NCI-H1417 treated with DMSO at 0.1 percent for 48 hours (cell line): ENCODE measurements around the gene GRK7.
"Not testable (repeated sequence)": the region's sequence is repeated elsewhere in the genome, so short reads cannot be mapped to it uniquely, and the experiment has no call there.

ENCODE experiments used
- DNase-seq: peaks from one replicate; lab custom pipeline; 2025; lab: John Stamatoyannopoulos, UW

GRK7 gene

DNA sequence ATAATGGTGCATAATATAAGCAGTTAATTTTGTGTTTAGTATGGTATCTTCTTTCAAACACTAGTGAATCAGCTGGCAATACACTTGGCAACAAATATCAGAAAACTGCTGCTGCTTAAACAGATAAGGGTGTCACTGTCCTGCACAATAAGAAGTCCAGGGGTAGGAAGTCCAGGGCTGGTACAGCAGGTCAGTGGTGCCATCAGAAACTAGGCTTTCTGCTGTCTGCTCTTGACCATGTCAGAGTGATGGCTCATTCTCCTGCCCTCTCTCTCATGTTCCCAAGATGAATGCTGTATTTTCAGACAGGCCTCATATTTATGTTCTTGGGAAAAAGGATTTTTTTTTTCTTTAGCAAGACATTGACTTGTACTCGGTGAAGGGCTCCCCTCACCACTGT is 9.2 kb upstream of the GRK7 start:
- DNase-seq, result no peak

GRCh38 chr3:141762552-141762951 is 656 bp upstream of the GRK7 start:
- not testable (repeated sequence) for DNase-seq

DNA sequence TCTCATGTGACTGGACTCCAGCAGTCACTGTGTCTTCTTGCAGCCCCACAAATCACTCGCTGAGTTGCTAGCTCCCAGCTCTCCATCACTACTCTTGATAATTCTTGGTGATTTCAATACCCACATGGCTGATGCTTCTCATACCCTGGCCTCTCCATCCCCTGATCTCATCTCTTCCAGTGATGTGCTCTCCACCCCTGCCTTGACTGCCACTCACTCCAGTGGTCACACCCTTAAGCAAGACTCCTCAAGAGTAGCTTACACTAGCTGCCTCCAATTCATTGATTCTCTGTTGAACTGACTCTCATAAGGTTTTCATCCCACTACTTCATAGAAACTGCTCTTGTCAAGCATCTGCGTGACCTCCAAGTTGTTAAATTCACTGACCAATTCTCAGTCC is 837 bp downstream of the GRK7 start:
- no peak for DNase-seq

DNA sequence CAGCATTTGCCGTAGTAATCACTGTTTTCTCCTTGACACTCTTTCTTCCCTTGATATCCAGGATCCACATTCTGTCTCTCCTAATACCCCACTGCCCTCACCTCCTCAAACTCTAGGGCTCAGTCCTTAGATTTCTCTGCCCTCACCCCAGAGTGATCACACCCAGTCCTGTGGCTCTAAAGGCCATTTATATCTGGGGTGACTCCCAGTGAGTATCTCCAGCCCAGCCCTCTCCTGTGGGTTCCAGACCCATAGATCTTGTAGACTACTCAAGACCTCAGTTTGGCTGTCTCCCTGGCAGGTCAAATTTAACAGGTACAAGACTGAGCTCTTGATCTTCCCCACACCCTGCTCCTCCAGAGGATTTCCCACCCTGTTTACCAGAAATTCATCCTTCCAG is 1.3 kb downstream of the GRK7 start:
- no peak for DNase-seq

DNA sequence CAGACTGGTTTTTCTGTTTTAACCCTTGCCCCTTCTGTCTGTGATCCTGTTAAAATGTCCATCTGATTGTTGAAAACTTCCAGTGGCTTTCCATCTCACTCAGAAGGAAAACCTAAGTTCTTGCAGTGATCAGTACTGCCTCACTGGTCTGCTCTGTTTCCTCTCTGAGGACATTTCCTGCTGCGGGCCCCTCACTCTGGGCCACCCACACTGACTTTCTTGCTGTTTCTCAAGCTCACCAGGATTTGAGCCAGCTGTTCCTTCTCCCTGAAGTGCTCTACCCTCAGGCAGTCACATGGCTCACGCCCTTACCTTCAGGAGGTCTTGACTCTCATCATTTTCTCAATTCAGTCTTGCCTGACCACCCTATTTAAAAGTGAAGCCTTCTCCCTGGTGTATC is 1.8 kb downstream of the GRK7 start:
- DNase-seq, result no peak

GRCh38 chr3:141767066-141767465 is 3.9 kb downstream of the GRK7 start:
- DNase-seq, result no peak

DNA sequence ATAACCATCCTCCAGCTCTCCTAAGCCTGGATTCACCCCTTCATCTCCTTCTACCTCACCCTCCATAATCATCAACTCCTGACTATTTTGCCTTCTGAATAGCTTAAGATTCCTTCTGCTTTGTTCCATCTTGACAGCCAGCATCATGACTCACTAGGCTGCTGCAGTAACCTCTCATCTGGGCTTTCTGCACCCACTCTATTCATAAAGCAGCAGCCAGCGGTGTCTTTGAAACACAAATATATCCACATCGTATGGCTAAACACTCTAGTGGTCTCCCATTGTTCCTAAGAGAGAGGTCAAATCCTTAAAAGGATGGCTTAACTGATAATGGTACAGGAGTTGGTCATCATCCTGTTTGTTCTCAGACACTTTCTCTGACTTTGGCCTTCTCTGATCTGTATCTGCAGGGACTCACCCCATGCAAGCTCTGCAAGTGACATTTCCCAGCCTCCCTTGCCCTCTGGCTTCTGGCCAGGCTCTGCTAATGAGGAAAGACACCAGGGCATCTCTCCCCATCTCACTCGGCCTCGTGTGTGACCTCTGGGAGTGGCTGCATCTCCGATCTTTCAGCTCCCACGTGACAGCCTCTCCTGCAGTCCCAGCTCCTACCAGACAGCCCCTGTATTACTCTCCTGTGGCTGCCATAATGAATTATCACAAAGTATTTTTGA is 6.2 kb downstream of the GRK7 start:
- no peak for DNase-seq

DNA sequence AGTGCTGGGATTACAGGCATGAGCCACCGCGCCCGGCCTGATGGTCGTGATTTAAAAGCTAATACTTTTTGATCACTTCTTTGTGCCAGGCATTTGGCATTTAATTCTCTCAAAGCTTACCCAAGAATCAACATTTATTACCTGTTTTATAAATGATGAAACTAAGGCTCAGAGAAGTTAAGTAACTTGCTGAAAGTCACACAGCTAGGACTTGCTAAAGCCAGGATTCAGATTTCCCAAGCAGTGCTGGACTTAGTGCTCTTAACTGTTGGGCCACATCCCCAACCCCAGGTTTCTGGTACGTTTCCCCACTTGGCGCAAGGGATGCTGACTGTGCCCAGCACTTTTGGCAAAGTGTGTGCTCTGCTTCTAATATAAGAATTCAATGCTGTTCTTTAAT is 10.5 kb downstream of the GRK7 start:
- DNase-seq, result no peak

- DNase-seq, result no peak
These were observed 13.2 kb downstream of the GRK7 start for GRCh38 chr3:141776376-141776775.

- no peak for DNase-seq
These were observed 13.7 kb downstream of the GRK7 start for GRCh38 chr3:141776885-141777284.

- no peak for DNase-seq
These were observed 15.0 kb downstream of the GRK7 start for GRCh38 chr3:141777957-141778813.

GRCh38 chr3:141779667-141780066 is 16.5 kb downstream of the GRK7 start:
- no peak for DNase-seq

DNA sequence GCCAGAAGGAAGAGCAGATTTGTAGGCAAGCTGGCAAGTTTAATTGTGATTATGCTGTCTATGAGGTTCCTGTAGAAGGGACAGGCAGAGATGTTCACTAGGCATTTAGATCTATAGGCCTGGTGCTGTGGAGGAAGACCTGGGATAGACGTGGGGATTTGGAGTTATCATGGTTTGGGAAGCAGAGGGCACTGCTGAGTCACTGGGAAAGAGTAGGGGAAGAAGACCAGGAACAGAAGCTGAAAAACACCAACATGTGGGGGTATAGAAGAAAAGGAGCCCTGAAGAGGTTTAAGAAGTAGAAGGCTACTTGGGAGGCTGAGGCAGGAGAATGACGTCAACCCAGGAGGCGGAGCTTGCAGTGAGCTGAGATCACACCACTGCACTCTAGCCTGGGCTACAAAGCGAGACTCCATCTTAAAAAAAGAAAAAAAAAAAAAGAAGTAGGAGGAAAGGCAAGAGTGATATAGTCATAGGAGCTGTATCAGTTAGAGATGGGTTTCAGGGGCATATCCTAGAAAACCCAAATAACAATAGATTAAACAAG is 19.3 kb downstream of the GRK7 start:
- no peak for DNase-seq

DNA sequence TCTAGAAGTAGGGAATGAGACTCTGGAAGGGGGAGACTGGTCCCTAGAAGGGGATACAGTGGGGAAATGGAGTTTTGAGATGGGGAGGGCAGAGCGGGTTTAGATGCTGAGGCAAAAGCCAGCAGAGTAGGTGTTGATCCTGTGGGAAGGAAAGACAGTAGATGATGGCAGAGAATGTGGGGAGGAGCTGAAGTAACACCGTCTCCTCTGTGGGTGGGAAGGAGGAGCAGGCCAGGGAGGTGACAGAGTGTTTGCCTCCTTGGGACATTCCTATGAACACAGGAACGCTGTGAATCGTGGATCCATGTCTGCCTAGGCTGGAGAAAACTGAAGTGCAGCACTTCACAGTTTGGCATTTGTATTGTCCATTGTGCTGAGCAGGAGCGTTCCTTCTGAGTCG is 20.4 kb downstream of the GRK7 start:
- DNase-seq, result no peak

- no peak for DNase-seq
These were observed 20.9 kb downstream of the GRK7 start for GRCh38 chr3:141784096-141784495.

GRCh38 chr3:141784531-141784930 is 21.3 kb downstream of the GRK7 start:
- no peak for DNase-seq

- DNase-seq, result no peak
These were observed 24.9 kb downstream of the GRK7 start for GRCh38 chr3:141788149-141788548.

DNA sequence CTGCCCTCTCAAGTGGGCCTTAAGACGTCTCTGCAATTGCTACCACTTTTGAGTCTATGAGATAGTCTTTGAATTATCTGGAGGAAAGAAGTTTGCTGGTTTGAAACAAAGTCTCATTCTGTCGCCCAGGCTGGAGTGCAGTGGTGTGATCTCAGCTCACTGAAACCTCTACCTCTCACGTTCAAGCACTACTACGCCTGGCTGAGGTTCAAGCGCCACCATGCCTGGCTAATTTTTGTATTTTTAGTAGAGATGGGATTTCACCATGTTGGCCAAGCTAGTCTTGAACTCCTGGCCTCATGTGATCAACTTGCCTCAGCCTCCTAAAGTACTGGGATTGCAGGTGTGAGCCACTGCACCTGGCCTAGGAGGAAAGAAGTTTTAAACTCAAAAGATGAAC is 25.5 kb downstream of the GRK7 start:
- not testable (repeated sequence) for DNase-seq

DNA sequence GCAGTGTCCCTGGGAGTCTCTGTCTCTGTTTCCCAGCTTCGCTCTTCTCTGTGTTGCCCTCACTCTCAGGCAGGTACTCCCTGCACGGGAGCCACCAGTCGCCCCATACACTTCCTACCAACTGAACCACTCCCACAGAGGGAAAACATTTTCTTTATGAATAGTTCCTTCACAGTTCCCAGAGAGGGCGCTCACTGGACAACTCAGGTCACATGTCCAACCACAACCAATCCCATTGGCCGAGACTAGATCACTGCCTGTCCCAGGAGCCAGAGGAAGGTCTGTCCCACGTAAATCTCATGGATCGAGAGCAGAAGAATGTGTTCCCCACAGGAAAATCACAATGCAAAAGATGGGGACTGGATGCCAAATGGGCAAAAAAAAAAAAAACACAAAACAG is 26.1 kb downstream of the GRK7 start:
- DNase-seq, result no peak

DNA sequence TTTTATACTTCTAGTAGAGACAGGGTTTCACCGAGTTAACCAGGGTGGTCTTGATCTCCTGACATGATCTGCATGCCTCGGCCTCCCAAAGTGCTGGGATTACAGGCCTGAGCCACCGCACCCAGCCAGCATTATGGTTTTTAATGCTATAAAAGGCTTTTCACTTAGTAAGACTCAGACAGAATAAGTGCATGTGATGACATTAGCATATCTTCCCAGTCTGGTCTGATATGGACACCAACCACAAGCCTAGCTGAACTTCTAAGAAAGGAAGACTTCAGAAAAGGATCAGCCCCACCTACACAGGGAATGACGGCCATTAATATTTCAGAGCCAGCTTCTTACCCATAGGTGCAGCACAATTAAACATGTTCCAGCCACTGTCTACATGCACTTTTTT is 27.0 kb downstream of the GRK7 start:
- no peak for DNase-seq

- DNase-seq, result no peak
These were observed 29.3 kb downstream of the GRK7 start for GRCh38 chr3:141792495-141792894.

GRCh38 chr3:141793476-141794260 is 30.5 kb downstream of the GRK7 start:
- DNase-seq, result no peak

DNA sequence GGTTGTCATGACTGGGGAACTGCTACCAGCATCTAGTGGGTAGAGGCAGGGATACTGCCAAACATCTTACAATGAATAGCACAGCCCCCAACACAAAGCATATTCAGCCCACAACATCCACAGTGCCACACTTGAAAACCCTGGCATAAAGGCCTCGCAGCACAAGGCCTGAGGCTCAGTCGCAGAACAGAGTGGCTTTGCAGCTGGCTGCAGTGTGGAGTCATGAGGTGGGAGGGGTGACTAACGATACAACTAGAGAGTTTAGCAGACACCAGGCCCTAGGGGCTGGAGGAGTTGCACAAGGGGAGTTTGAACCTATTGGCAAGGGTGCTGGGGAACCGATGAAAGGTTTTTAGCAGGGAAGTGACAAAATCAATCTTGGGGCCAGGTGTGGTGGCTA is 32.1 kb downstream of the GRK7 start:
- DNase-seq, result no peak
